ENCODE measurements around the gene EDC4. TPM values are rescaled to one million over a fixed set of nuclear protein-coding genes. Genes with fewer than 3 reads are reported as not detected.

The EDC4 gene
- total RNA-seq, 1 donor from 2014 or later = 83.0 TPM

DNA sequence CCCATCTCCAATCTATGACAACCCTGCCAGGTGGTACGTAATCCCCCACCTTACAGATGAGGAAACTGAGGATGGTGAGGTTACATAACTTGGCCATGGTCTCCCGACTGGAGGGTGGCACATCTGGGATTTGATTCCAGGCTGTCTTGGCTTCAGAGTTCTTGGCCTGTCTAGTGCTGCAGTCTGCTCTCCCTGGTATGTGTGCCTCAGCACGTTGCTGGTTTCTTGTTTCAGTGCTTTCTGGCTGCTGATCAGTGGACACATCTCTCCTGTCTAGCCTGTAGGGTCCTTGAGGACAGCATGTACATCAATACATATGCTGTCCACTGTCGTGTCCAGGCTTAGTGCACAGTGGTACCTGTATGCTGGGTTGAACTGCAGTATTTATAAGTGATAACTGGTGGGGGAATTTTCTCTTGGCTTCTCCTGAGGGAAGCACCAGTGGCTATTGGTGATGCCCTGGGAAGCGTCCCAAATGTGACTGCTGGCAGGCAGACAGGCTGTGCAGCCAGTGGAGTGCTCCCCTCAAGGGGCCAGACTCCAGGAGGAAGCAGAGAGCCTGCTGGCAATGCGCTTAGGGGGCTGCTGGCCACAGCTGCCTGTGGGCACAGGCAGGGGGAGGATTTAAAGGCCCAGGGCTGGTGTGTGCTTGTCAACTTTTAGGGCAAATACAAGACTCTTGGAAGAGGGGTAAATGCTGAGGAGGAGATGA lies 44.4 kb downstream of the EDC4 start:
- peaks cover 6% of the 10 kb centered on the region for H3K27me3 Mint-ChIP-seq (ENCODE audit: unreplicated experiment)
- TF ChIP-seq, protein P1, sequence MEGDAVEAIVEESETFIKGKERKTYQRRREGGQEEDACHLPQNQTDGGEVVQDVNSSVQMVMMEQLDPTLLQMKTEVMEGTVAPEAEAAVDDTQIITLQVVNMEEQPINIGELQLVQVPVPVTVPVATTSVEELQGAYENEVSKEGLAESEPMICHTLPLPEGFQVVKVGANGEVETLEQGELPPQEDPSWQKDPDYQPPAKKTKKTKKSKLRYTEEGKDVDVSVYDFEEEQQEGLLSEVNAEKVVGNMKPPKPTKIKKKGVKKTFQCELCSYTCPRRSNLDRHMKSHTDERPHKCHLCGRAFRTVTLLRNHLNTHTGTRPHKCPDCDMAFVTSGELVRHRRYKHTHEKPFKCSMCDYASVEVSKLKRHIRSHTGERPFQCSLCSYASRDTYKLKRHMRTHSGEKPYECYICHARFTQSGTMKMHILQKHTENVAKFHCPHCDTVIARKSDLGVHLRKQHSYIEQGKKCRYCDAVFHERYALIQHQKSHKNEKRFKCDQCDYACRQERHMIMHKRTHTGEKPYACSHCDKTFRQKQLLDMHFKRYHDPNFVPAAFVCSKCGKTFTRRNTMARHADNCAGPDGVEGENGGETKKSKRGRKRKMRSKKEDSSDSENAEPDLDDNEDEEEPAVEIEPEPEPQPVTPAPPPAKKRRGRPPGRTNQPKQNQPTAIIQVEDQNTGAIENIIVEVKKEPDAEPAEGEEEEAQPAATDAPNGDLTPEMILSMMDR (IDR thresholded peaks at IDR 0.05; ENCODE audit: unreplicated experiment) = no peak
- H3K27ac Mint-ChIP-seq (ENCODE audit: unreplicated experiment) = peak overlapping the region; percentile 65
- peaks cover 5% of the 10 kb centered on the region for H3K4me1 Mint-ChIP-seq (ENCODE audit: unreplicated experiment)
- H3K36me3 Mint-ChIP-seq (ENCODE audit: low read depth, unreplicated experiment) = peaks cover 44% of the 10 kb centered on the region
- no peak for DNase-seq (ENCODE audit: low spot score)
- H3K4me3 Mint-ChIP-seq (ENCODE audit: unreplicated experiment) = peak overlapping the region; percentile 56
- H3K9me3 Mint-ChIP-seq (ENCODE audit: unreplicated experiment) = no peaks in the 10 kb centered on the region

DNA sequence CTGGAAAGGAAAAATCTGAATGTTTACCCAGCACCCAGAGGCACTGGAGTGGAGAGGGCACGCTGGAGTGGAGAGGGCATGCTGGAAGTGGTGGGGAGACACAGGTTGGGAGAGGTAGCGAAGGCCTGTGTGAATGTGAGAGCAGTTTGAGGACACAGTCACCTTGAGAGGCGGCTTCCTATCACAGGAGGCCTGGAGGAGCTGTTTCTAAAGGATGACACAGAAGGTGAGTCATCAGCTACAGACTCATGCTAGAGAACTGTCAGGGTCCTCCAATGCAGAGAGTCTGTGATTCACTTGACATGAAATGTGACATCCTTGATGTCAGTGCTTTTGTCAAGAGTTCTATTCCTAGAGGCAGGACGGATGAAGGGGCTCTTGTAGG lies 45.0 kb downstream of the EDC4 start:
- DNase-seq (ENCODE audit: low spot score) = no peak
- TF ChIP-seq, protein P1 (IDR thresholded peaks at IDR 0.05; ENCODE audit: unreplicated experiment) = no peak
- H3K4me1 Mint-ChIP-seq (ENCODE audit: unreplicated experiment) = peaks cover 6% of the 10 kb centered on the region
- no peaks in the 10 kb centered on the region for H3K9me3 Mint-ChIP-seq (ENCODE audit: unreplicated experiment)
- peak overlapping the region; percentile 38 for H3K4me3 Mint-ChIP-seq (ENCODE audit: unreplicated experiment)
- H3K27ac Mint-ChIP-seq (ENCODE audit: unreplicated experiment) = peak overlapping the region; percentile 65
- H3K36me3 Mint-ChIP-seq (ENCODE audit: low read depth, unreplicated experiment) = peaks cover 44% of the 10 kb centered on the region
- peaks cover 6% of the 10 kb centered on the region for H3K27me3 Mint-ChIP-seq (ENCODE audit: unreplicated experiment)

DNA sequence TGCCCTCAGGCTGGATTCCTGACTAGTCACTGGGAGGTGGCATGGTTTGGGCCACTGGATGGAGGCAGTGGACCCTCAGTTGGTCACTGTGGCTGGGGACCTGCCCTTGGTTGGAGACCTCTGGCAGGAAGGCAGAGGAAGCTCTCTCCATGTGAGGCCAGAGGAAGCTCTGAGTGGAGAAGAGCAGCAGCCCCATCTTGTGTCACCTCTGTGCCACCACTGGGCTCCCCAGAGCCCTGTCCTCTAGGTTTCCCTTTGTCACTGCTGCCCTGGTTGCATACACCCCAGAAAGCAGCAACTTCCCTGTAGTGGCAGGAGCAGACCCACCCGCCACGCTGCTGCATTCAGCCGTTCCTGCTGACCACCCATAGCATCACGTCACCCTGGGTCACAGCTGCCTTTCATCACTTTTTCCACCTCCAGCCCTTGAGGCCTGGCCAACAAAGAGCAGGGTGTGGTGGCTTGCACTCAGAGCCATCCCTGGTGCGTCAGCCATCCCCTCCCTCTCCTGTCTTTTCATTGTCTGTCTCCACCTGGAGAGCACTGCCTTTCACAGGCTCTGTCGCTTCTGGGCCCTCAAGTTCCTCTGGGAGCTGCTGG lies 46.9 kb downstream of the EDC4 start:
- Mint-ChIP-seq H3K27me3 (ENCODE audit: unreplicated experiment) (peaks cover 7% of the 10 kb centered on the region), H3K4me3 (ENCODE audit: unreplicated experiment) (no peak overlapping the region), H3K9me3 (ENCODE audit: unreplicated experiment) (no peaks in the 10 kb centered on the region), H3K36me3 (ENCODE audit: low read depth, unreplicated experiment) (peaks cover 37% of the 10 kb centered on the region), H3K27ac (ENCODE audit: unreplicated experiment) (no peak overlapping the region), H3K4me1 (ENCODE audit: unreplicated experiment) (peaks cover 6% of the 10 kb centered on the region)
- TF ChIP-seq, protein P1 (IDR thresholded peaks at IDR 0.05; ENCODE audit: unreplicated experiment) = no peak
- DNase-seq (ENCODE audit: low spot score) = no peak

DNA sequence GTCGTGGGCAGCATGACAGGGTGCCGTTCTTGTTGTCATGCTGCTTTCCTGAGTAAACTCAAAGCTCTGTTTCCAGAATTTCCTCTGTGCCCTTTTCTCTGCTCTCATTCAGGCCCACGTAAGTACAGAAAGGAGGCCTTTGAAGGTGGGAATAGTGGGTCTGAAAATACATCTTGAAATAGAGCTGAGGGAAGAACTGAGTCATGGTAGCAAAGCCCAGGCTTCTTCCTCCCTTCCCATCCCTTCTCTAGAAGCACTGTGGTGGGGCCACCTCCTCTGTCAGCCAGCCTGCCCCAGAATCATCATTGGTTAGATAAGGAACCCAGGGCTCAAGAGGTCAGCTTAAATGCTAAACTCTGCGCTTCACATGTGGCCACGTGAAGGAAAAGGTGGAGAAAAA lies 49.4 kb downstream of the EDC4 start:
- H3K27ac Mint-ChIP-seq (ENCODE audit: unreplicated experiment) = peak overlapping the region; percentile 67
- no peak for DNase-seq (ENCODE audit: low spot score)

More for the DNA sequence above, 49.4 kb downstream of the EDC4 start:
- Mint-ChIP-seq H3K9me3 (ENCODE audit: unreplicated experiment) (no peaks in the 10 kb centered on the region), H3K4me1 (ENCODE audit: unreplicated experiment) (peaks cover 16% of the 10 kb centered on the region), H3K4me3 (ENCODE audit: unreplicated experiment) (no peak overlapping the region), H3K27me3 (ENCODE audit: unreplicated experiment) (peaks cover 4% of the 10 kb centered on the region), H3K36me3 (ENCODE audit: low read depth, unreplicated experiment) (peaks cover 12% of the 10 kb centered on the region)
- TF ChIP-seq, protein P1 (IDR thresholded peaks at IDR 0.05; ENCODE audit: unreplicated experiment) = no peak

Measured in endothelial cell (in vitro differentiated cells).